HepG2 (cell line): ENCODE results near the gene LRRC3C. TPM values are rescaled to one million over a fixed set of nuclear protein-coding genes. Genes with fewer than 3 reads are reported as not detected.

ENCODE experiments used
- BORCS8-MEF2B ChIP-seq: sonication (generic); formaldehyde crosslinking; IDR thresholded peaks from 2 replicates; pipeline ENCODE4 v1.8.0; 2022; ENCODE audit warnings: mild to moderate bottlenecking, missing genetic modification reagents
- CBFB ChIP-seq: sonication (generic); formaldehyde crosslinking; IDR thresholded peaks from 2 replicates; pipeline ENCODE4 v1.4.0; 2020; ENCODE audit warnings: missing genetic modification reagents
- DMAP1 ChIP-seq: IDR thresholded peaks from 2 replicates; pipeline ENCODE4 v1.6.1; 2016
- DR1 ChIP-seq: sonication (generic); formaldehyde crosslinking; IDR thresholded peaks from 2 replicates; pipeline ENCODE4 v1.8.0; 2021; ENCODE audit warnings: mild to moderate bottlenecking, missing genetic modification reagents, inconsistent platforms
- MTA3 ChIP-seq: sonication (generic); formaldehyde crosslinking; IDR thresholded peaks from 2 replicates; pipeline ENCODE4 v1.4.0; 2020; ENCODE audit warnings: missing genetic modification reagents
- MXI1 ChIP-seq: IDR thresholded peaks from 3 replicates; pipeline ENCODE4 v1.6.1; 2012; ENCODE audit warnings: low read depth, low read length, inconsistent platforms, borderline replicate concordance
- MYC ChIP-seq: sonication (generic); formaldehyde crosslinking; IDR thresholded peaks from 2 replicates; pipeline ENCODE4 v1.9.0; 2021; ENCODE audit warnings: missing genetic modification reagents, borderline replicate concordance
- NFKBIZ ChIP-seq: IDR thresholded peaks from 2 replicates; pipeline ENCODE4 v1.6.1; 2018; ENCODE audit warnings: missing genetic modification reagents, missing compliant biosample characterization
- NRL ChIP-seq: sonication (generic); formaldehyde crosslinking; IDR thresholded peaks from 2 replicates; pipeline ENCODE4 v1.5.0; 2020; ENCODE audit warnings: missing genetic modification reagents, mild to moderate bottlenecking, moderate library complexity, borderline replicate concordance
- PAF1 ChIP-seq: IDR thresholded peaks from 2 replicates; pipeline ENCODE4 v1.6.1; 2016; ENCODE audit warnings: missing genetic modification reagents, missing compliant biosample characterization
- PAWR ChIP-seq: sonication (generic); formaldehyde crosslinking; IDR thresholded peaks from 2 replicates; pipeline ENCODE4 v1.4.0; 2020; ENCODE audit warnings: missing genetic modification reagents, mild to moderate bottlenecking, borderline replicate concordance
- POLR2A ChIP-seq, 2 experiments: IDR thresholded peaks; 2 replicates each; pipeline ENCODE4 v1.6.1; 2011; ENCODE audit warnings: low read depth in 2 of 2, low read length in 2 of 2, mild to moderate bottlenecking in 1 of 2, moderate library complexity in 1 of 2; ENCODE audit not compliant: insufficient read depth in 1 of 2
- RBM22 ChIP-seq: fragments of 200-400 bp; formaldehyde crosslinking; optimal IDR thresholded peaks from 2 replicates; pipeline ENCODE3; 2017; ENCODE audit warnings: mild to moderate bottlenecking, low read length, moderate library complexity
- SALL2 ChIP-seq: sonication (generic); formaldehyde crosslinking; IDR thresholded peaks from 2 replicates; pipeline ENCODE4 v1.8.1; 2023; ENCODE audit warnings: mild to moderate bottlenecking, missing genetic modification reagents, inconsistent platforms
- SMC3 ChIP-seq: IDR thresholded peaks from 2 replicates; pipeline ENCODE4 v1.6.1; 2011; ENCODE audit warnings: low read length, improper control_type of control experiment
- SRSF4 ChIP-seq: fragments of 200-400 bp; formaldehyde crosslinking; IDR thresholded peaks from one replicate; pipeline ENCODE4 v1.6.1; 2018; ENCODE audit warnings: mild to moderate bottlenecking, low read depth, low read length, moderate library complexity; ENCODE audit not compliant: poor library complexity, severe bottlenecking
- TEF ChIP-seq: sonication (generic); formaldehyde crosslinking; IDR thresholded peaks from 2 replicates; pipeline ENCODE4 v1.5.0; 2020; ENCODE audit warnings: missing genetic modification reagents
- ZBED4 ChIP-seq: sonication (generic); formaldehyde crosslinking; IDR thresholded peaks from 2 replicates; pipeline ENCODE4 v1.4.0; 2020; ENCODE audit warnings: missing genetic modification reagents, borderline replicate concordance
- ZBTB1 ChIP-seq: sonication (generic); formaldehyde crosslinking; IDR thresholded peaks from 2 replicates; pipeline ENCODE4 v1.4.0; 2020; ENCODE audit warnings: missing genetic modification reagents, borderline replicate concordance
- ZBTB49 ChIP-seq: sonication (generic); formaldehyde crosslinking; IDR thresholded peaks from 2 replicates; pipeline ENCODE4 v1.4.0; 2020; ENCODE audit warnings: missing genetic modification reagents, borderline replicate concordance
- ZNF564 ChIP-seq: sonication (generic); formaldehyde crosslinking; IDR thresholded peaks from 2 replicates; pipeline ENCODE4 v1.8.1; 2023; ENCODE audit warnings: mild to moderate bottlenecking, missing genetic modification reagents
- ZNF569 ChIP-seq: sonication (generic); formaldehyde crosslinking; IDR thresholded peaks from 2 replicates; pipeline ENCODE4 v1.5.0; 2020; ENCODE audit warnings: mild to moderate bottlenecking, missing genetic modification reagents, moderate library complexity, borderline replicate concordance
- polyA plus RNA-seq, 8 experiments: library from polyadenylated mRNA; depleted of rRNA in 3 of 8; stranded (reverse) in 7 of 8; unstranded in 1 of 8; fragments of >200 nt; fragmentation: Illumina TruSeq in 4 of 8; extraction: Trizol in 4 of 8; gene quantifications; 2 replicates each; pipeline versions ENCODE4 v1.2.1 to v1.2.3, GENCODE V29; 2011 to 2016; ENCODE audit warnings: low read depth in 4 of 8, missing spikeins in 1 of 8, mixed read lengths in 1 of 8; ENCODE audit not compliant: insufficient read depth in 1 of 8
- total RNA-seq, 5 experiments: library from RNA; depleted of rRNA; stranded (reverse); fragments of >200 nt; fragmentation: Illumina TruSeq; extraction: Trizol; gene quantifications; 2 replicates each; pipeline ENCODE4 v1.2.3, GENCODE V29; 2016; ENCODE audit warnings: low read depth in 1 of 5
- TF ChIP-seq, protein P1 (sequence below): sonication (generic); IDR thresholded peaks from 2 replicates; pipeline ENCODE4 v1.6.1; 2016; ENCODE audit warnings: low read depth, borderline replicate concordance

Gene LRRC3C
- total and polyA plus RNA-seq, 2 of the 13 experiments (the other 11 are each of a cell fraction or from before 2014, with no cell fraction given), result 0.17 TPM; not detected in 1

- peak; percentile 70; the same call in 1 of the 2 replicates for TF ChIP-seq DMAP1 (CRISPR knock-in tag)
- TF ChIP-seq, protein P1, sequence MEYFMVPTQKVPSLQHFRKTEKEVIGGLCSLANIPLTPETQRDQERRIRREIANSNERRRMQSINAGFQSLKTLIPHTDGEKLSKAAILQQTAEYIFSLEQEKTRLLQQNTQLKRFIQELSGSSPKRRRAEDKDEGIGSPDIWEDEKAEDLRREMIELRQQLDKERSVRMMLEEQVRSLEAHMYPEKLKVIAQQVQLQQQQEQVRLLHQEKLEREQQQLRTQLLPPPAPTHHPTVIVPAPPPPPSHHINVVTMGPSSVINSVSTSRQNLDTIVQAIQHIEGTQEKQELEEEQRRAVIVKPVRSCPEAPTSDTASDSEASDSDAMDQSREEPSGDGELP, result peak; percentile 83
- TF ChIP-seq PAF1 (CRISPR knock-in tag), result no peak
- TF ChIP-seq RBM22, result no peak
- TF ChIP-seq ZBTB1 (CRISPR knock-in tag), result no peak
- TF ChIP-seq ZNF564 (CRISPR knock-in tag), result no peak; the same call in 1 of the 2 replicates
- TF ChIP-seq SALL2 (CRISPR knock-in tag), result peak; percentile 94
- peak; percentile 46 to 86 for TF ChIP-seq POLR2A (IDR thresholded peaks at IDR 0.05; ENCODE audit: insufficient read depth in 1 of 2, low read depth in 2 of 2, low read length in 2 of 2)
- no peak; the same call in 1 of the 2 replicates for TF ChIP-seq NRL (CRISPR knock-in tag)
- TF ChIP-seq SMC3, result no peak; the same call in 1 of the 2 replicates
- no peak for TF ChIP-seq ZBTB49 (CRISPR knock-in tag)
- no peak for TF ChIP-seq MTA3 (CRISPR knock-in tag)
- 0 out of 2 replicates have a peak, but pooled peaks have one; percentile 46 for TF ChIP-seq DR1 (CRISPR knock-in tag)
- TF ChIP-seq MYC (CRISPR knock-in tag), result peak; percentile 67; the same call in 1 of the 2 replicates
- TF ChIP-seq PAWR (CRISPR knock-in tag), result no peak
- TF ChIP-seq SRSF4, result no peak
- TF ChIP-seq TEF (CRISPR knock-in tag), result no peak
- TF ChIP-seq MXI1, result peak; percentile 89; the same call in 2 of the 3 replicates
- TF ChIP-seq CBFB, result peak; percentile 89
- peak; percentile 68; the same call in 1 of the 2 replicates for TF ChIP-seq ZBED4 (CRISPR knock-in tag)
- TF ChIP-seq ZNF569, result no peak
- TF ChIP-seq NFKBIZ (CRISPR knock-in tag), result peak; percentile 24; the same call in 1 of the 2 replicates
- TF ChIP-seq BORCS8-MEF2B, result no peak
Observed at GRCh38 chr17:39927101-39927928, at the start of gene LRRC3C, which contains the start of gene ORMDL3 (continued).
